NCI-H1105 (cell line): ENCODE measurements around the gene SPRN.
"Not testable (repeated sequence)": the region's sequence is repeated elsewhere in the genome, so short reads cannot be mapped to it uniquely, and the experiment has no call there.

Source experiments
- DNase-seq: peaks from one replicate; lab custom pipeline; 2025; lab: John Stamatoyannopoulos, UW

Gene SPRN

GRCh38 chr10:133424601-133425000, at the start of gene SPRN:
TSS of gene SPRN (minus strand) at chr10:133424625. CDS start at chr10:133423681, 944 bp downstream.
- not testable (repeated sequence) for DNase-seq

- no peak for DNase-seq
Measured at GRCh38 chr10:133474027-133474426, 49.6 kb upstream of the SPRN start.

- DNase-seq = no peak
Measured at GRCh38 chr10:133473270-133473669, 48.8 kb upstream of the SPRN start.

- DNase-seq = no peak
Measured at GRCh38 chr10:133471300-133472109, 47.1 kb upstream of the SPRN start.

- DNase-seq = not testable (repeated sequence)
Measured at GRCh38 chr10:133469205-133469604, 44.8 kb upstream of the SPRN start.

GRCh38 chr10:133467286-133467911, 43.0 kb upstream of the SPRN start:
- DNase-seq = no peak

GRCh38 chr10:133466683-133467275, 42.4 kb upstream of the SPRN start:
- DNase-seq = no peak

- no peak for DNase-seq
Measured at GRCh38 chr10:133465950-133466474, 41.6 kb upstream of the SPRN start.

- DNase-seq = no peak
Measured at GRCh38 chr10:133465191-133465949, 40.9 kb upstream of the SPRN start.

- no peak for DNase-seq
Measured at GRCh38 chr10:133464582-133465031, 40.2 kb upstream of the SPRN start.

GRCh38 chr10:133462512-133463305, 38.3 kb upstream of the SPRN start:
- no peak for DNase-seq

GRCh38 chr10:133461841-133462240, 37.4 kb upstream of the SPRN start:
- no peak for DNase-seq

GRCh38 chr10:133461027-133461426, 36.6 kb upstream of the SPRN start:
- no peak for DNase-seq

- DNase-seq = no peak
Measured at GRCh38 chr10:133460208-133460769, 35.9 kb upstream of the SPRN start.

- no peak for DNase-seq
Measured at GRCh38 chr10:133459454-133460207, 35.2 kb upstream of the SPRN start.

- DNase-seq = no peak
Measured at GRCh38 chr10:133458710-133459453, 34.5 kb upstream of the SPRN start.

- no peak for DNase-seq
Measured at GRCh38 chr10:133458021-133458709, 33.7 kb upstream of the SPRN start.

- DNase-seq = no peak
Measured at GRCh38 chr10:133457100-133457841, 32.8 kb upstream of the SPRN start.
